G401 (cell line): Measurements from ENCODE around the gene HOXA11. TPM values are rescaled to one million over a fixed set of nuclear protein-coding genes. Genes with fewer than 3 reads are reported as not detected.

Experiments used
- DNase-seq: peaks from one replicate; pipeline ENCODE4 v3.0.0-alpha.2; 2015; ENCODE audit warnings: low spot score
- in situ Hi-C: cut with HindIII; loops from 2 replicates; pipeline ENCODE4 v1.10.0; 2016; ENCODE audit warnings: low sequenced_read_pairs, mixed read lengths
- total RNA-seq: library from RNA; depleted of rRNA; stranded (reverse); fragments of >200 nt; shearing (Covaris generic); gene quantifications from 2 replicates; pipeline ENCODE4 v1.2.3, GENCODE V29; 2014

The HOXA11 gene
- total RNA-seq, 1 experiment from 2014 or later = 9.3 TPM

GRCh38 chr7:27143023-27143949, 41.7 kb downstream of the HOXA11 start, which contains the start of gene HOXA5:
TSS of gene HOXA5 (minus strand) at chr7:27143681. CDS start at chr7:27143607, 74 bp downstream.
- DNase-seq = no peak
- in situ Hi-C loops = no loop called here

GRCh38 chr7:27142580-27143022, 42.4 kb downstream of the HOXA11 start:
- DNase-seq = no peak
- in situ Hi-C loops = no loop called here

GRCh38 chr7:27141923-27142579, 43.0 kb downstream of the HOXA11 start:
- DNase-seq = no peak
- in situ Hi-C loops = no loop called here

- in situ Hi-C loops = no loop called here
- no peak for DNase-seq
Observed at GRCh38 chr7:27141137-27141922, 43.7 kb downstream of the HOXA11 start.

- DNase-seq = no peak
- in situ Hi-C loops = no loop called here
Observed at GRCh38 chr7:27140126-27140857, 44.7 kb downstream of the HOXA11 start.

- in situ Hi-C loops = no loop called here
- no peak for DNase-seq
Observed at GRCh38 chr7:27139334-27140125, 45.5 kb downstream of the HOXA11 start.

GRCh38 chr7:27138985-27139333, 46.1 kb downstream of the HOXA11 start:
- DNase-seq = no peak
- in situ Hi-C loops = no loop called here

GRCh38 chr7:27138472-27138871, 46.6 kb downstream of the HOXA11 start:
- no peak for DNase-seq
- in situ Hi-C loops = no loop called here

GRCh38 chr7:27137640-27138315, 47.3 kb downstream of the HOXA11 start:
- in situ Hi-C loops = no loop called here
- no peak for DNase-seq

GRCh38 chr7:27134392-27134791, 50.6 kb downstream of the HOXA11 start:
- in situ Hi-C loops = no loop called here
- DNase-seq = no peak

- in situ Hi-C loops = no loop called here
- DNase-seq = no peak
Observed at GRCh38 chr7:27133409-27134231, 51.4 kb downstream of the HOXA11 start.

- in situ Hi-C loops = no loop called here
- DNase-seq = no peak
Observed at GRCh38 chr7:27132978-27133377, 52.1 kb downstream of the HOXA11 start.

- in situ Hi-C loops = no loop called here
- DNase-seq = no peak
Observed at GRCh38 chr7:27132214-27132613, 52.8 kb downstream of the HOXA11 start.

GRCh38 chr7:27131390-27131819, 53.6 kb downstream of the HOXA11 start:
- in situ Hi-C loops = no loop called here

More at GRCh38 chr7:27131390-27131819, 53.6 kb downstream of the HOXA11 start:
- no peak for DNase-seq
